HepG2 (cell line): Measurements from ENCODE around the gene LOXL4. TPM values are rescaled to one million over a fixed set of nuclear protein-coding genes. Genes with fewer than 3 reads are reported as not detected.

Source experiments
- GABPB1 ChIP-seq: IDR thresholded peaks from 2 replicates; pipeline ENCODE4 v1.6.1; 2016; ENCODE audit warnings: mild to moderate bottlenecking, missing genetic modification reagents, moderate library complexity, missing compliant biosample characterization
- GATAD1 ChIP-seq: IDR thresholded peaks from 2 replicates; pipeline ENCODE4 v1.6.1; 2016; ENCODE audit warnings: missing genetic modification reagents, missing compliant biosample characterization
- HNF4A ChIP-seq: sonication (generic); formaldehyde crosslinking; IDR thresholded peaks from 2 replicates; pipeline ENCODE4 v1.4.0; 2020; ENCODE audit warnings: missing genetic modification reagents
- HNRNPL ChIP-seq: fragments of 200-400 bp; formaldehyde crosslinking; IDR thresholded peaks from 2 replicates; pipeline ENCODE4 v1.6.1; 2017; ENCODE audit warnings: mild to moderate bottlenecking, low read depth, low read length
- HOXA7 ChIP-seq: sonication (generic); formaldehyde crosslinking; IDR thresholded peaks from 2 replicates; pipeline ENCODE4 v1.8.1; 2022; ENCODE audit warnings: mild to moderate bottlenecking, missing genetic modification reagents, moderate library complexity
- PREB ChIP-seq: sonication (generic); formaldehyde crosslinking; IDR thresholded peaks from 2 replicates; pipeline ENCODE4 v1.4.0; 2020; ENCODE audit warnings: missing genetic modification reagents
- RXRA ChIP-seq: sonication (generic); formaldehyde crosslinking; IDR thresholded peaks from 2 replicates; pipeline ENCODE4 v1.5.1; 2020; ENCODE audit warnings: missing genetic modification reagents
- SMC3 ChIP-seq: IDR thresholded peaks from 2 replicates; pipeline ENCODE4 v1.6.1; 2011; ENCODE audit warnings: low read length, improper control_type of control experiment
- SNAI1 ChIP-seq: sonication (generic); formaldehyde crosslinking; IDR thresholded peaks from 2 replicates; pipeline ENCODE4 v1.5.0; 2020; ENCODE audit warnings: mild to moderate bottlenecking, missing genetic modification reagents, borderline replicate concordance
- STAG1 ChIP-seq: sonication (generic); formaldehyde crosslinking; IDR thresholded peaks from 2 replicates; pipeline ENCODE4 v1.4.0; 2020; ENCODE audit warnings: missing genetic modification reagents
- ZFP1 ChIP-seq: IDR thresholded peaks from 2 replicates; pipeline ENCODE4 v1.6.1; 2016
- ZNF225 ChIP-seq: sonication (generic); formaldehyde crosslinking; IDR thresholded peaks from 2 replicates; pipeline ENCODE4 v1.4.0; 2020; ENCODE audit warnings: mild to moderate bottlenecking, missing genetic modification reagents
- ZNF687 ChIP-seq: sonication (generic); formaldehyde crosslinking; IDR thresholded peaks from 2 replicates; pipeline ENCODE4 v1.5.1; 2020; ENCODE audit warnings: mild to moderate bottlenecking, missing genetic modification reagents, moderate library complexity
- polyA plus RNA-seq, 8 experiments: library from polyadenylated mRNA; depleted of rRNA in 3 of 8; stranded (reverse) in 7 of 8; unstranded in 1 of 8; fragments of >200 nt; fragmentation: Illumina TruSeq in 4 of 8; extraction: Trizol in 4 of 8; gene quantifications; 2 replicates each; pipeline versions ENCODE4 v1.2.1 to v1.2.3, GENCODE V29; 2011 to 2016; ENCODE audit warnings: low read depth in 4 of 8, missing spikeins in 1 of 8, mixed read lengths in 1 of 8; ENCODE audit not compliant: insufficient read depth in 1 of 8
- total RNA-seq, 5 experiments: library from RNA; depleted of rRNA; stranded (reverse); fragments of >200 nt; fragmentation: Illumina TruSeq; extraction: Trizol; gene quantifications; 2 replicates each; pipeline ENCODE4 v1.2.3, GENCODE V29; 2016; ENCODE audit warnings: low read depth in 1 of 5
- TF ChIP-seq, protein P1 (sequence below): sonication (generic); formaldehyde crosslinking; IDR thresholded peaks from 2 replicates; pipeline ENCODE4 v1.5.0; 2020; ENCODE audit warnings: mild to moderate bottlenecking, missing genetic modification reagents, moderate library complexity
- TF ChIP-seq, protein P2 (sequence below): IDR thresholded peaks from 2 replicates; pipeline ENCODE4 v1.6.1; 2012; ENCODE audit warnings: inconsistent platforms
- TF ChIP-seq, protein P3 (sequence below): sonication (generic); formaldehyde crosslinking; IDR thresholded peaks from 2 replicates; pipeline ENCODE4 v1.5.0; 2020; ENCODE audit warnings: mild to moderate bottlenecking, missing genetic modification reagents, borderline replicate concordance
- TF ChIP-seq, protein P4 (sequence below): sonication (generic); formaldehyde crosslinking; IDR thresholded peaks from 2 replicates; pipeline ENCODE4 v1.9.0; 2022; ENCODE audit warnings: missing genetic modification reagents, mild to moderate bottlenecking, borderline replicate concordance

The LOXL4 gene
- total and polyA plus RNA-seq, 2 of the 13 experiments (the other 11 are each of a cell fraction or from before 2014, with no cell fraction given): 8.8 to 21.1 TPM

- TF ChIP-seq, protein P1, sequence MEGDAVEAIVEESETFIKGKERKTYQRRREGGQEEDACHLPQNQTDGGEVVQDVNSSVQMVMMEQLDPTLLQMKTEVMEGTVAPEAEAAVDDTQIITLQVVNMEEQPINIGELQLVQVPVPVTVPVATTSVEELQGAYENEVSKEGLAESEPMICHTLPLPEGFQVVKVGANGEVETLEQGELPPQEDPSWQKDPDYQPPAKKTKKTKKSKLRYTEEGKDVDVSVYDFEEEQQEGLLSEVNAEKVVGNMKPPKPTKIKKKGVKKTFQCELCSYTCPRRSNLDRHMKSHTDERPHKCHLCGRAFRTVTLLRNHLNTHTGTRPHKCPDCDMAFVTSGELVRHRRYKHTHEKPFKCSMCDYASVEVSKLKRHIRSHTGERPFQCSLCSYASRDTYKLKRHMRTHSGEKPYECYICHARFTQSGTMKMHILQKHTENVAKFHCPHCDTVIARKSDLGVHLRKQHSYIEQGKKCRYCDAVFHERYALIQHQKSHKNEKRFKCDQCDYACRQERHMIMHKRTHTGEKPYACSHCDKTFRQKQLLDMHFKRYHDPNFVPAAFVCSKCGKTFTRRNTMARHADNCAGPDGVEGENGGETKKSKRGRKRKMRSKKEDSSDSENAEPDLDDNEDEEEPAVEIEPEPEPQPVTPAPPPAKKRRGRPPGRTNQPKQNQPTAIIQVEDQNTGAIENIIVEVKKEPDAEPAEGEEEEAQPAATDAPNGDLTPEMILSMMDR (CRISPR knock-in tag): peak; percentile 87
- TF ChIP-seq, protein P2, sequence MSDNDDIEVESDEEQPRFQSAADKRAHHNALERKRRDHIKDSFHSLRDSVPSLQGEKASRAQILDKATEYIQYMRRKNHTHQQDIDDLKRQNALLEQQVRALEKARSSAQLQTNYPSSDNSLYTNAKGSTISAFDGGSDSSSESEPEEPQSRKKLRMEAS: peak; percentile 43; the same call in 1 of the 2 replicates
- TF ChIP-seq HNRNPL (0 out of 2 replicates have a peak, but pooled peaks have one; percentile 49), HNF4A (no peak), ZNF687 (CRISPR knock-in tag) (peak; percentile 60), GATAD1 (CRISPR knock-in tag) (no peak), SMC3 (peak; percentile 49), STAG1 (CRISPR knock-in tag) (peak; percentile 90), HOXA7 (CRISPR knock-in tag) (no peak), PREB (CRISPR knock-in tag) (no peak), SNAI1 (CRISPR knock-in tag) (no peak), GABPB1 (peak; percentile 18; the same call in 1 of the 2 replicates), ZNF225 (CRISPR knock-in tag) (0 out of 2 replicates have a peak, but pooled peaks have one; percentile 54), ZFP1 (CRISPR knock-in tag) (peak; percentile 100), RXRA (CRISPR knock-in tag) (peak; percentile 29; the same call in 1 of the 2 replicates)
- TF ChIP-seq, protein P3, sequence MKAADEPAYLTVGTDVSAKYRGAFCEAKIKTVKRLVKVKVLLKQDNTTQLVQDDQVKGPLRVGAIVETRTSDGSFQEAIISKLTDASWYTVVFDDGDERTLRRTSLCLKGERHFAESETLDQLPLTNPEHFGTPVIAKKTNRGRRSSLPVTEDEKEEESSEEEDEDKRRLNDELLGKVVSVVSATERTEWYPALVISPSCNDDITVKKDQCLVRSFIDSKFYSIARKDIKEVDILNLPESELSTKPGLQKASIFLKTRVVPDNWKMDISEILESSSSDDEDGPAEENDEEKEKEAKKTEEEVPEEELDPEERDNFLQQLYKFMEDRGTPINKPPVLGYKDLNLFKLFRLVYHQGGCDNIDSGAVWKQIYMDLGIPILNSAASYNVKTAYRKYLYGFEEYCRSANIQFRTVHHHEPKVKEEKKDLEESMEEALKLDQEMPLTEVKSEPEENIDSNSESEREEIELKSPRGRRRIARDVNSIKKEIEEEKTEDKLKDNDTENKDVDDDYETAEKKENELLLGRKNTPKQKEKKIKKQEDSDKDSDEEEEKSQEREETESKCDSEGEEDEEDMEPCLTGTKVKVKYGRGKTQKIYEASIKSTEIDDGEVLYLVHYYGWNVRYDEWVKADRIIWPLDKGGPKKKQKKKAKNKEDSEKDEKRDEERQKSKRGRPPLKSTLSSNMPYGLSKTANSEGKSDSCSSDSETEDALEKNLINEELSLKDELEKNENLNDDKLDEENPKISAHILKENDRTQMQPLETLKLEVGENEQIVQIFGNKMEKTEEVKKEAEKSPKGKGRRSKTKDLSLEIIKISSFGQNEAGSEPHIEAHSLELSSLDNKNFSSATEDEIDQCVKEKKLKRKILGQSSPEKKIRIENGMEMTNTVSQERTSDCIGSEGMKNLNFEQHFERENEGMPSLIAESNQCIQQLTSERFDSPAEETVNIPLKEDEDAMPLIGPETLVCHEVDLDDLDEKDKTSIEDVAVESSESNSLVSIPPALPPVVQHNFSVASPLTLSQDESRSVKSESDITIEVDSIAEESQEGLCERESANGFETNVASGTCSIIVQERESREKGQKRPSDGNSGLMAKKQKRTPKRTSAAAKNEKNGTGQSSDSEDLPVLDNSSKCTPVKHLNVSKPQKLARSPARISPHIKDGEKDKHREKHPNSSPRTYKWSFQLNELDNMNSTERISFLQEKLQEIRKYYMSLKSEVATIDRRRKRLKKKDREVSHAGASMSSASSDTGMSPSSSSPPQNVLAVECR (CRISPR knock-in tag): no peak
- TF ChIP-seq, protein P4, sequence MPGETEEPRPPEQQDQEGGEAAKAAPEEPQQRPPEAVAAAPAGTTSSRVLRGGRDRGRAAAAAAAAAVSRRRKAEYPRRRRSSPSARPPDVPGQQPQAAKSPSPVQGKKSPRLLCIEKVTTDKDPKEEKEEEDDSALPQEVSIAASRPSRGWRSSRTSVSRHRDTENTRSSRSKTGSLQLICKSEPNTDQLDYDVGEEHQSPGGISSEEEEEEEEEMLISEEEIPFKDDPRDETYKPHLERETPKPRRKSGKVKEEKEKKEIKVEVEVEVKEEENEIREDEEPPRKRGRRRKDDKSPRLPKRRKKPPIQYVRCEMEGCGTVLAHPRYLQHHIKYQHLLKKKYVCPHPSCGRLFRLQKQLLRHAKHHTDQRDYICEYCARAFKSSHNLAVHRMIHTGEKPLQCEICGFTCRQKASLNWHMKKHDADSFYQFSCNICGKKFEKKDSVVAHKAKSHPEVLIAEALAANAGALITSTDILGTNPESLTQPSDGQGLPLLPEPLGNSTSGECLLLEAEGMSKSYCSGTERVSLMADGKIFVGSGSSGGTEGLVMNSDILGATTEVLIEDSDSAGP (CRISPR knock-in tag): peak; percentile 15; the same call in 1 of the 2 replicates
Measured at GRCh38 chr10:98262571-98262970, 5.4 kb downstream of the LOXL4 start (continued).
